ENCODE measurements around the gene CRTAC1.

The CRTAC1 gene

GRCh38 chr10:97822261-97822687 is 208.1 kb downstream of the CRTAC1 start:
- no peak overlapping the region for H2AFZ ChIP-seq (ENCODE audit: low read depth, low read length)
- H3K23ac ChIP-seq (ENCODE audit: low read length in 2 of 2), result no peak overlapping the region
- H2BK12ac ChIP-seq (ENCODE audit: low read length in 2 of 2), result no peak overlapping the region
- H3K79me1 ChIP-seq (replicated peaks; ENCODE audit: low read length, poor library complexity, severe bottlenecking), result no peaks in the 10 kb centered on the region
- H2BK120ac ChIP-seq (ENCODE audit: low read depth, low read length), result no peak overlapping the region
- no peak overlapping the region for H3K4me2 ChIP-seq (ENCODE audit: low read length, poor library complexity, severe bottlenecking)
- H2BK5ac ChIP-seq (ENCODE audit: low read depth, low read length, poor library complexity, severe bottlenecking), result no peak overlapping the region
- 77% methylated on average over 10 of the region's 10 CpGs for WGBS
- no peak overlapping the region for H3K14ac ChIP-seq (ENCODE audit: low read length in 2 of 2)
- no peak for DNase-seq
- no peak overlapping the region for H2AK5ac ChIP-seq (ENCODE audit: low read length, severe bottlenecking)
- no peak overlapping the region for H2BK15ac ChIP-seq (ENCODE audit: low read depth, poor library complexity, severe bottlenecking)
- H3K4me1 ChIP-seq (ENCODE audit: control insufficient read depth, insufficient read depth, low read depth, low read length), result peaks cover 8% of the 10 kb centered on the region
- peaks cover 12 to 54% of the 10 kb centered on the region in 2 experiments for H3K27me3 ChIP-seq (ENCODE audit: control insufficient read depth in 1 of 2, insufficient read depth in 1 of 2, low read length in 2 of 2)
- no peak overlapping the region for H3K18ac ChIP-seq (ENCODE audit: low read depth in 1 of 2, low read length in 2 of 2)
- no peak overlapping the region for H4K8ac ChIP-seq (ENCODE audit: low read length)
- no peaks in the 10 kb centered on the region for H3K36me3 ChIP-seq (ENCODE audit: control insufficient read depth in 1 of 2, insufficient read depth in 2 of 2, low read depth in 1 of 2, low read length in 2 of 2)
- H3K4me3 ChIP-seq (ENCODE audit: insufficient read depth in 1 of 2, low read depth in 1 of 2, low read length in 2 of 2), result no peak overlapping the region
- H3K9me3 ChIP-seq (ENCODE audit: control insufficient read depth, low read length), result no peaks in the 10 kb centered on the region
- H3K9ac ChIP-seq (ENCODE audit: low read length), result no peak overlapping the region
- H3K27ac ChIP-seq (ENCODE audit: low read length, poor library complexity, severe bottlenecking), result no peak overlapping the region
- no peak overlapping the region for H3K4ac ChIP-seq (ENCODE audit: low read depth in 1 of 2, low read length in 2 of 2)
- H4K91ac ChIP-seq (ENCODE audit: low read length), result no peak overlapping the region

- DNase-seq, result no peak
- H3K14ac ChIP-seq (ENCODE audit: low read length in 2 of 2), result peak overlapping the region in 1 of 2 experiments; percentile 37
- H3K4me2 ChIP-seq (ENCODE audit: low read length, poor library complexity, severe bottlenecking), result no peak overlapping the region
- H3K4ac ChIP-seq (ENCODE audit: low read depth in 1 of 2, low read length in 2 of 2), result no peak overlapping the region
- WGBS, result 73% methylated on average over 8 of the region's 9 CpGs
- no peak overlapping the region for H3K23ac ChIP-seq (ENCODE audit: low read length in 2 of 2)
- H4K91ac ChIP-seq (ENCODE audit: low read length), result no peak overlapping the region
- H2BK12ac ChIP-seq (ENCODE audit: low read length in 2 of 2), result no peak overlapping the region
- H3K27me3 ChIP-seq (ENCODE audit: control insufficient read depth in 1 of 2, insufficient read depth in 1 of 2, low read length in 2 of 2), result peaks cover 18 to 58% of the 10 kb centered on the region in 2 experiments
- no peak overlapping the region for H2BK5ac ChIP-seq (ENCODE audit: low read depth, low read length, poor library complexity, severe bottlenecking)
- no peak overlapping the region for H2AK5ac ChIP-seq (ENCODE audit: low read length, severe bottlenecking)
- H3K27ac ChIP-seq (ENCODE audit: low read length, poor library complexity, severe bottlenecking), result no peak overlapping the region
- H3K36me3 ChIP-seq (ENCODE audit: control insufficient read depth in 1 of 2, insufficient read depth in 2 of 2, low read depth in 1 of 2, low read length in 2 of 2), result no peaks in the 10 kb centered on the region
- H3K4me1 ChIP-seq (ENCODE audit: control insufficient read depth, insufficient read depth, low read depth, low read length), result peaks cover 8% of the 10 kb centered on the region
- H3K18ac ChIP-seq (ENCODE audit: low read depth in 1 of 2, low read length in 2 of 2), result no peak overlapping the region
- no peak overlapping the region for H4K8ac ChIP-seq (ENCODE audit: low read length)
- no peak overlapping the region for H3K4me3 ChIP-seq (ENCODE audit: insufficient read depth in 1 of 2, low read depth in 1 of 2, low read length in 2 of 2)
- no peak overlapping the region for H3K9ac ChIP-seq (ENCODE audit: low read length)
- no peak overlapping the region for H2BK15ac ChIP-seq (ENCODE audit: low read depth, poor library complexity, severe bottlenecking)
- H3K79me1 ChIP-seq (replicated peaks; ENCODE audit: low read length, poor library complexity, severe bottlenecking), result no peaks in the 10 kb centered on the region
- no peak overlapping the region for H2BK120ac ChIP-seq (ENCODE audit: low read depth, low read length)
- H3K9me3 ChIP-seq (ENCODE audit: control insufficient read depth, low read length), result no peaks in the 10 kb centered on the region
- no peak overlapping the region for H2AFZ ChIP-seq (ENCODE audit: low read depth, low read length)
Measured at GRCh38 chr10:97821308-97822038, 208.9 kb downstream of the CRTAC1 start.

DNA sequence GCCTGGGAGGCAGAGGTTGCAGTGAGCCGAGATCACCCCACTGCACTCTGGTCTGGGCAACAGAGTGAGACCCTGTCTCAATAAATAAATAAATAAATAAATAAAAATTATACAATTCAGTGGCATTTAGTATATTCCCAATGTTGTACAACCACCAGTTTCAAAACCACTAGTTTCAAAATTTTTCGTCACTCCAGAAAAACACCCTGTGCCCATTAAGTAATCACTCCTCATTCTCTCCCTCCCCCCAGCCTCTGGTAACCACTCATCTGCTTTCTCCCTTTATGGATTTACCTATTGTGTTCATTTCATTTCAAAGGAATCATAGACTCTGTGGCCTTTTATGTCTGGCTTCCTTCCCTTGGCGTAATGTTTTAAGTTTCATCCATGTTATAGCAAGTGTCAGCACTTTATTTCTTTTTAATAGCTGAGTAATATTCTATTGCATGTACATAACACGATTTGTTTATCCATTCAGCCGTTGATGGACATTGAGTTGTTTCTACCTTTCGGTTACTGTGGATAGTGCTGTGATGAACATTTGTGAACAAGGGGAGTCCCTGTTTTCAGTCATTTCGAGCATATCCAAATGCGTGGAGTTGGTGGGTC is 210.2 kb downstream of the CRTAC1 start:
- Histone ChIP-seq H2AFZ (ENCODE audit: low read depth, low read length) (no peak overlapping the region), H3K4me1 (ENCODE audit: control insufficient read depth, insufficient read depth, low read depth, low read length) (peaks cover 8% of the 10 kb centered on the region), H3K18ac (ENCODE audit: low read depth in 1 of 2, low read length in 2 of 2) (no peak overlapping the region), H2BK12ac (ENCODE audit: low read length in 2 of 2) (no peak overlapping the region), H3K4ac (ENCODE audit: low read depth in 1 of 2, low read length in 2 of 2) (no peak overlapping the region), H2BK120ac (ENCODE audit: low read depth, low read length) (no peak overlapping the region), H3K9me3 (ENCODE audit: control insufficient read depth, low read length) (no peaks in the 10 kb centered on the region), H2AK5ac (ENCODE audit: low read length, severe bottlenecking) (no peak overlapping the region), H3K23ac (ENCODE audit: low read length in 2 of 2) (no peak overlapping the region), H4K8ac (ENCODE audit: low read length) (no peak overlapping the region), H2BK15ac (ENCODE audit: low read depth, poor library complexity, severe bottlenecking) (no peak overlapping the region), H3K14ac (ENCODE audit: low read length in 2 of 2) (no peak overlapping the region), H2BK5ac (ENCODE audit: low read depth, low read length, poor library complexity, severe bottlenecking) (no peak overlapping the region), H3K9ac (ENCODE audit: low read length) (no peak overlapping the region), H3K4me2 (ENCODE audit: low read length, poor library complexity, severe bottlenecking) (no peak overlapping the region), H3K79me1 (replicated peaks; ENCODE audit: low read length, poor library complexity, severe bottlenecking) (no peaks in the 10 kb centered on the region), H3K36me3 (ENCODE audit: control insufficient read depth in 1 of 2, insufficient read depth in 2 of 2, low read depth in 1 of 2, low read length in 2 of 2) (no peaks in the 10 kb centered on the region), H3K27me3 (ENCODE audit: control insufficient read depth in 1 of 2, insufficient read depth in 1 of 2, low read length in 2 of 2) (peaks cover 24 to 63% of the 10 kb centered on the region in 2 experiments), H3K27ac (ENCODE audit: low read length, poor library complexity, severe bottlenecking) (no peak overlapping the region), H4K91ac (ENCODE audit: low read length) (no peak overlapping the region), H3K4me3 (ENCODE audit: insufficient read depth in 1 of 2, low read depth in 1 of 2, low read length in 2 of 2) (no peak overlapping the region)
- DNase-seq, result no peak
- WGBS, result 94% methylated on average over 5 of the region's 8 CpGs

DNA sequence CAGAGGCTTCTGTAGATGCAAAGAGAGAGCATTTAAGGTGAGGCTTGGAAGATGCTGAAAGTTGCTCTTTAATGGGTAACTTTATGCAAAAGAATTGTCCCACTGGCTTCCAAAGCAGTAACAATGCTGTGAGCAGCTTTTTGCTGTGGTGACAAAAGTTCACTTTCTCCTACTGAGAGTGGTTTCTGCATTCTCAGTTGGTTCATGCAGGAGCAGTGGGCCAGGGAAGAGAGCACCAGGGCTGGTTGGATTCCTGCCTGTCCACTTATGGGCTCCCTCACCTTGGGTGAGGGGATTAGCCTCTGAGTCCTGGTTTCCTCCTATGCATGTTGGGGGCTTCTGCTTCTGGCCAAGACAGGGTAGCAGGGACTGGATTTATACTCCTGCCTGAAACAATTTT is 211.8 kb downstream of the CRTAC1 start:
- Histone ChIP-seq H2BK12ac (ENCODE audit: low read length in 2 of 2) (no peak overlapping the region), H2AK5ac (ENCODE audit: low read length, severe bottlenecking) (no peak overlapping the region), H2BK120ac (ENCODE audit: low read depth, low read length) (no peak overlapping the region), H4K8ac (ENCODE audit: low read length) (no peak overlapping the region), H3K27ac (ENCODE audit: low read length, poor library complexity, severe bottlenecking) (no peak overlapping the region), H3K27me3 (ENCODE audit: control insufficient read depth in 1 of 2, insufficient read depth in 1 of 2, low read length in 2 of 2) (peaks cover 29 to 63% of the 10 kb centered on the region in 2 experiments), H3K79me1 (replicated peaks; ENCODE audit: low read length, poor library complexity, severe bottlenecking) (no peaks in the 10 kb centered on the region), H3K4me1 (ENCODE audit: control insufficient read depth, insufficient read depth, low read depth, low read length) (peaks cover 8% of the 10 kb centered on the region), H4K91ac (ENCODE audit: low read length) (no peak overlapping the region), H2AFZ (ENCODE audit: low read depth, low read length) (no peak overlapping the region), H3K9ac (ENCODE audit: low read length) (no peak overlapping the region), H3K9me3 (ENCODE audit: control insufficient read depth, low read length) (no peaks in the 10 kb centered on the region), H2BK15ac (ENCODE audit: low read depth, poor library complexity, severe bottlenecking) (no peak overlapping the region), H3K36me3 (ENCODE audit: control insufficient read depth in 1 of 2, insufficient read depth in 2 of 2, low read depth in 1 of 2, low read length in 2 of 2) (no peaks in the 10 kb centered on the region), H3K4me3 (ENCODE audit: insufficient read depth in 1 of 2, low read depth in 1 of 2, low read length in 2 of 2) (no peak overlapping the region), H3K18ac (ENCODE audit: low read depth in 1 of 2, low read length in 2 of 2) (no peak overlapping the region), H2BK5ac (ENCODE audit: low read depth, low read length, poor library complexity, severe bottlenecking) (no peak overlapping the region), H3K14ac (ENCODE audit: low read length in 2 of 2) (no peak overlapping the region), H3K4me2 (ENCODE audit: low read length, poor library complexity, severe bottlenecking) (no peak overlapping the region), H3K4ac (ENCODE audit: low read depth in 1 of 2, low read length in 2 of 2) (no peak overlapping the region), H3K23ac (ENCODE audit: low read length in 2 of 2) (no peak overlapping the region)
- DNase-seq, result no peak

Measured in mesenchymal stem cell (in vitro differentiated cells and primary cell).